IMR-90 (cell line): ENCODE measurements around the gene PTPRN2. TPM values are rescaled to one million over a fixed set of nuclear protein-coding genes. Genes with fewer than 3 reads are reported as not detected.

ENCODE experiments used
- ATAC-seq: fragments of 200-7000 bp; cut with Tn5 transposase; 2 replicates; pipeline ENCODE4 v1.9.1; 2020; ENCODE audit warnings: low read depth, mild to moderate bottlenecking, moderate library complexity
- BruUV-seq: library from RNA; stranded (reverse); fragments of 400-500 nt; replicated peaks from 2 replicates; lab custom pipeline; 2021; lab: Mats Ljungman, UMichigan
- CTCF ChIA-PET: fragments of 300-600 bp; formaldehyde crosslinking; extraction: SDS; loops from one replicate; lab custom pipeline; 2021; ENCODE audit warnings: antibody characterized with exemption; lab: Yijun Ruan, JAX
- POLR2A ChIA-PET: fragments of 300-600 bp; sonication (Branson Sonifier 250); formaldehyde crosslinking; loops from one replicate; lab custom pipeline; 2022; ENCODE audit warnings: antibody characterized with exemption; ENCODE audit not compliant: unreplicated experiment; lab: Charles Lee
- DNase-seq: peaks from one replicate; pipeline ENCODE4 v3.0.0; 2013
- H2AFZ ChIP-seq: replicated peaks from 2 replicates; pipeline ENCODE3; 2013; ENCODE audit warnings: low read length, mild to moderate bottlenecking; ENCODE audit not compliant: poor library complexity
- H2AK5ac ChIP-seq: 2 replicates; pipeline ENCODE4 v1.6.1; 2013; ENCODE audit warnings: low read depth, low read length, inconsistent platforms
- H2AK9ac ChIP-seq: replicated peaks from 2 replicates; pipeline ENCODE3; 2013; ENCODE audit warnings: mild to moderate bottlenecking, low read depth, low read length, moderate library complexity; ENCODE audit not compliant: poor library complexity
- H2BK120ac ChIP-seq: 2 replicates; pipeline ENCODE4 v1.6.1; 2013; ENCODE audit warnings: low read depth, low read length, inconsistent platforms
- H2BK15ac ChIP-seq: 3 replicates; pipeline ENCODE4 v1.6.1; 2013; ENCODE audit warnings: low read depth, low read length, inconsistent platforms
- H2BK20ac ChIP-seq: 2 replicates; pipeline ENCODE4 v1.6.1; 2013; ENCODE audit warnings: low read depth, mild to moderate bottlenecking, inconsistent platforms, low read length, moderate library complexity
- H2BK5ac ChIP-seq: 2 replicates; pipeline ENCODE4 v1.6.1; 2013; ENCODE audit warnings: mild to moderate bottlenecking, low read depth, low read length, inconsistent platforms; ENCODE audit not compliant: poor library complexity, severe bottlenecking
- H3K14ac ChIP-seq: replicated peaks from 2 replicates; pipeline ENCODE4 v1.6.1; 2013; ENCODE audit warnings: low read depth, low read length, inconsistent platforms
- H3K18ac ChIP-seq: 2 replicates; pipeline ENCODE4 v1.6.1; 2013; ENCODE audit warnings: low read depth, low read length, control low read depth
- H3K23ac ChIP-seq: 2 replicates; pipeline ENCODE4 v1.6.1; 2013; ENCODE audit warnings: low read depth, low read length, inconsistent platforms
- H3K27ac ChIP-seq: 2 replicates; pipeline ENCODE4 v1.5.1; 2013; ENCODE audit warnings: mild to moderate bottlenecking, control low read depth, low read length; ENCODE audit not compliant: insufficient read depth
- H3K27me3 ChIP-seq: 2 replicates; pipeline ENCODE4 v1.6.1; 2013; ENCODE audit warnings: low read length; ENCODE audit not compliant: control insufficient read depth, insufficient read depth
- H3K36me3 ChIP-seq: 2 replicates; pipeline ENCODE4 v1.6.1; 2013; ENCODE audit warnings: low read length, mixed read lengths; ENCODE audit not compliant: control insufficient read depth, insufficient read depth
- H3K4ac ChIP-seq: 2 replicates; pipeline ENCODE4 v1.6.1; 2013; ENCODE audit warnings: low read depth, low read length, inconsistent platforms
- H3K4me1 ChIP-seq: 2 replicates; pipeline ENCODE4 v1.6.1; 2013; ENCODE audit warnings: low read length, mixed read lengths; ENCODE audit not compliant: control insufficient read depth, insufficient read depth
- H3K4me2 ChIP-seq: 2 replicates; pipeline ENCODE4 v1.6.1; 2013; ENCODE audit warnings: low read depth, mild to moderate bottlenecking, control low read depth, low read length, moderate library complexity
- H3K4me3 ChIP-seq: 2 replicates; pipeline ENCODE4 v1.5.1; 2013; ENCODE audit warnings: low read depth, mild to moderate bottlenecking, control low read depth, low read length, moderate library complexity; ENCODE audit not compliant: insufficient read depth
- H3K56ac ChIP-seq: 2 replicates; pipeline ENCODE4 v1.6.1; 2013; ENCODE audit warnings: low read length, inconsistent platforms; ENCODE audit not compliant: insufficient read depth; ENCODE audit errors: extremely low read depth
- H3K79me1 ChIP-seq, 2 experiments: 2 replicates each; pipeline ENCODE4 v1.6.1; 2013; ENCODE audit warnings: low read length in 2 of 2, inconsistent platforms in 1 of 2, low read depth in 1 of 2
- H3K9ac ChIP-seq: 2 replicates; pipeline ENCODE4 v1.6.1; 2013; ENCODE audit warnings: low read depth, low read length, control low read depth
- H3K9me1 ChIP-seq: 2 replicates; pipeline ENCODE4 v1.6.1; 2013; ENCODE audit warnings: low read length, inconsistent platforms; ENCODE audit not compliant: insufficient read depth
- H3K9me3 ChIP-seq: 2 replicates; pipeline ENCODE4 v1.6.1; 2013; ENCODE audit warnings: low read length; ENCODE audit not compliant: control insufficient read depth, insufficient read depth
- H4K20me1 ChIP-seq: 2 replicates; pipeline ENCODE4 v1.6.1; 2013; ENCODE audit warnings: low read length, inconsistent platforms; ENCODE audit not compliant: insufficient read depth
- H4K5ac ChIP-seq: 2 replicates; pipeline ENCODE4 v1.6.1; 2013; ENCODE audit warnings: mild to moderate bottlenecking, low read depth, low read length, control low read depth
- H4K8ac ChIP-seq, 2 experiments: 2 replicates each; pipeline ENCODE4 v1.6.1; 2013; ENCODE audit warnings: low read depth in 2 of 2, low read length in 2 of 2, control low read depth in 1 of 2, inconsistent platforms in 1 of 2
- H4K91ac ChIP-seq: 2 replicates; pipeline ENCODE4 v1.6.1; 2013; ENCODE audit warnings: low read depth, low read length, inconsistent platforms; ENCODE audit not compliant: insufficient read depth
- CEBPB ChIP-seq: IDR thresholded peaks from 2 replicates; pipeline ENCODE4 v1.6.1; 2012; ENCODE audit warnings: low read depth, low read length, improper control_type of control experiment
- RFX5 ChIP-seq: IDR thresholded peaks from 2 replicates; pipeline ENCODE4 v1.8.0; 2012; ENCODE audit warnings: low read depth, mild to moderate bottlenecking, low read length, moderate library complexity
- USF2 ChIP-seq: fragments of 150-350 bp; IDR thresholded peaks from 2 replicates; pipeline ENCODE4 v1.6.1; 2017; ENCODE audit warnings: mild to moderate bottlenecking, antibody characterized with exemption, low read length, low read depth
- WGBS, 2 experiments: methylation state at CpG; one replicate each; pipeline versions ENCODE4 v1.1.5 to v1.1.7; 2013; ENCODE audit warnings: missing lambda C conversion rate in 2 of 2; ENCODE audit not compliant: insufficient read length in 1 of 2; ENCODE audit errors: extremely low coverage in 2 of 2; 5-methylcytosine and 5-hydroxymethylcytosine counted together
- dilution Hi-C: fragments of 300-500 bp; cut with HindIII; formaldehyde crosslinking; loops from one replicate; pipeline ENCODE4 v1.14.3; 2018; ENCODE audit warnings: low sequenced_read_pairs; ENCODE audit not compliant: unreplicated experiment
- in situ Hi-C: fragments of 300-500 bp; cut with MboI; formaldehyde crosslinking; loops from 3 replicates; pipeline ENCODE4 v1.14.3; 2019; ENCODE audit warnings: low sequenced_read_pairs, inconsistent platforms, mixed read lengths
- intact Hi-C: fragments of 100-400 bp; cut with micrococcal nuclease; formaldehyde crosslinking; loops from 2 replicates; pipeline ENCODE4 v1.10.0; 2022
- polyA plus RNA-seq, 3 experiments: library from polyadenylated mRNA; depleted of rRNA; stranded (reverse); fragments of >200 nt; gene quantifications; 2 replicates each; pipeline ENCODE4 v1.2.3, GENCODE V29; 2012; ENCODE audit warnings: low replicate concordance in 1 of 3
- total RNA-seq: library from RNA; depleted of rRNA; stranded (reverse); fragments of >200 nt; gene quantifications from 2 replicates; pipeline ENCODE4 v1.2.3, GENCODE V29; 2012

The PTPRN2 gene
- total and polyA plus RNA-seq, 2 of the 4 experiments (the other 2 are of a cell fraction): 0.03 TPM; not detected in 1

- Histone ChIP-seq H3K4me2 (no peak overlapping the region), H3K9me1 (no peaks in the 10 kb centered on the region), H2BK15ac (no peak overlapping the region), H3K56ac (no peak overlapping the region), H3K4me3 (no peak overlapping the region), H3K14ac (no peak overlapping the region), H2AFZ (no peak overlapping the region), H3K79me1 (no peaks in the 10 kb centered on the region), H4K5ac (no peak overlapping the region), H3K27me3 (no peaks in the 10 kb centered on the region), H3K4ac (no peak overlapping the region), H2BK20ac (no peak overlapping the region), H2AK5ac (no peak overlapping the region), H4K8ac (no peak overlapping the region), H3K9ac (no peak overlapping the region), H3K36me3 (no peaks in the 10 kb centered on the region), H3K23ac (no peak overlapping the region), H3K18ac (no peak overlapping the region), H3K9me3 (peaks cover 55% of the 10 kb centered on the region), H4K91ac (no peak overlapping the region), H2BK120ac (no peak overlapping the region), H4K20me1 (no peaks in the 10 kb centered on the region), H2AK9ac (no peak overlapping the region), H3K4me1 (no peaks in the 10 kb centered on the region), H3K27ac (no peak overlapping the region), H2BK5ac (no peak overlapping the region)
- intact Hi-C loops (no loop called here), dilution Hi-C loops (no loop called here), in situ Hi-C loops (no loop called here)
- ChIA-PET POLR2A (no interaction called here), CTCF (no interaction called here)
- BruUV-seq: no TSS peak
- TF ChIP-seq USF2 (no peak), RFX5 (no peak), CEBPB (no peak)
- ATAC-seq: no peak
- WGBS, 2 experiments: 40% methylated on average over 1 of the region's 5 CpGs; no CpG with 5 or more reads in 1 of the 2 experiments
- DNase-seq: no peak
These were observed 661.5 kb downstream of the PTPRN2 start for GRCh38 chr7:157926107-157926506.
